NCI-H2196 (cell line): ENCODE data around the gene TMEM141.

Source experiments
- DNase-seq: peaks from one replicate; lab custom pipeline; 2025; ENCODE audit not compliant: unreplicated experiment; lab: John Stamatoyannopoulos, UW

Gene TMEM141

GRCh38 chr9:136808075-136808805 is 17.1 kb downstream of the TMEM141 start:
- DNase-seq = no peak

- no peak for DNase-seq
Observed at GRCh38 chr9:136808806-136809158, 17.6 kb downstream of the TMEM141 start.

GRCh38 chr9:136814725-136815421 is 23.7 kb downstream of the TMEM141 start:
- no peak for DNase-seq

GRCh38 chr9:136815422-136815782 is 24.3 kb downstream of the TMEM141 start:
- no peak for DNase-seq

- DNase-seq = no peak
Observed at GRCh38 chr9:136820971-136821825, 30.1 kb downstream of the TMEM141 start.

GRCh38 chr9:136821826-136822544 is 30.8 kb downstream of the TMEM141 start:
- DNase-seq = no peak

- DNase-seq = no peak
Observed at GRCh38 chr9:136823136-136824046, 32.2 kb downstream of the TMEM141 start.

- no peak for DNase-seq
Observed at GRCh38 chr9:136824496-136825225, 33.5 kb downstream of the TMEM141 start.

- DNase-seq = no peak
Observed at GRCh38 chr9:136825295-136826187, 34.4 kb downstream of the TMEM141 start.

- DNase-seq = no peak
Observed at GRCh38 chr9:136826188-136826541, 35.0 kb downstream of the TMEM141 start.

GRCh38 chr9:136826703-136827582 is 35.8 kb downstream of the TMEM141 start:
- DNase-seq = peak; percentile 19

- no peak for DNase-seq
Observed at GRCh38 chr9:136827794-136828473, 36.8 kb downstream of the TMEM141 start.

GRCh38 chr9:136828474-136829140 is 37.5 kb downstream of the TMEM141 start:
- no peak for DNase-seq

- no peak for DNase-seq
Observed at GRCh38 chr9:136829412-136829811, 38.3 kb downstream of the TMEM141 start.

- DNase-seq = no peak
Observed at GRCh38 chr9:136829981-136830885, 39.1 kb downstream of the TMEM141 start.
